Muscle of back (tissue), 11 donors: ENCODE measurements around the gene PFDN6. TPM values are rescaled to one million over a fixed set of nuclear protein-coding genes. Genes with fewer than 3 reads are reported as not detected.
A peak's percentile ranks its signal among the peaks of the same experiment; 100 is the strongest.
"Not testable (repeated sequence)": the region's sequence is repeated elsewhere in the genome, so short reads cannot be mapped to it uniquely, and the experiment has no call there.

Experiments
- DNase-seq, 3 donors: peaks; one replicate each; pipeline versions ENCODE4 v3.0.0 to v3.0.0-alpha.2; 2013
- polyA plus RNA-seq, 10 donors: library from polyadenylated mRNA; unstranded; fragments of 120-200 nt; gene quantifications; one replicate each; pipeline ENCODE4 v1.2.1, GENCODE V29; 2013; ENCODE audit not compliant: insufficient read length in 10 of 10

Gene PFDN6
- polyA plus RNA-seq, 10 donors: 35.1 to 56.0 (median 41.7) TPM

- DNase-seq: no peak
Observed at GRCh38 chr6:33273129-33273923, 16.1 kb upstream of the PFDN6 start.

DNA sequence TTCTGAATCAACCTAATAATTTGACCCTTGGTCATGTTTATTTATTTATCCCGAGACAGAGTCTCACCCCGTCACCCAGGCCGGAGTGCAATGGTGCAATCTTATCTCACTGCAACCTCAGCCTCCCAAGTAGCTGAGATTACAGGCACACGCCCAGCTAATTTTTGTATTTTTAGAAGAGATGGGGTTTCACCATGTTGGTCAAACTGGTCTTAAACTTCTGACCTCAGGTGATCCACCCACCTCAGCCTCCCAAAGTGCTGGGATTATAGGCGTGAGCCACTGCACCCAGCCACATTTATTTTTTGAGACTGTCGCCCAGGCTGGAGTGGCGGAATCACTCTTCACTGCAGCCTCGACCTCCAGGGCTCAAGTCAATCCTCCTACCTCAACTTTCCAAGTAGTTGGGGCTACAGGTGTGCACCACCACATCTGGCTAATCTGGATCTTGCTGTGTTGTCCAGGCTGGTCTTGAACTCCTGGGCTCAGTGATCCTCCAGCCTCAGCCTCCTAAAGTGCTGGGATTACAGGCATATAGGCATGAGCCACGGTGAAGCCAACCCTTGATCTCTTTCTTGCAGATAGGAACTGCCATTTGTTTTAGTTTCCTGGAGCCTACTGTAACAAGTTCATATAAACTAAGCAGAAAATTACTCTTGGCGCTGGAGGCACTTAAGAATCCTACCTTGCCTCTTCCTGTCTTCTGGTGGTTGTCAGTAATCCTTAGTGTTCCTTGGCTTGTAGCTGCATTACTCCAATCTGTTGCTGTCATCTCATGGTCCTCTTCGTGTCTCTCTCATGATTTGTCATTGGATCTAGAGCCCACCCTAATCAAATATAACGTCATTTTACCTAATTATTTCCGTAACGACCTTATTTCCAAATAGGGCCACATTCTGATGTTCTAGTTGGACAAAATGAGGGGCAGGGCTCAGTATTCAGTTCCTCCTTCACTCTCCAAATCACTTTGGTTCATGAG lies 15.2 kb upstream of the PFDN6 start:
- no peak for DNase-seq

DNA sequence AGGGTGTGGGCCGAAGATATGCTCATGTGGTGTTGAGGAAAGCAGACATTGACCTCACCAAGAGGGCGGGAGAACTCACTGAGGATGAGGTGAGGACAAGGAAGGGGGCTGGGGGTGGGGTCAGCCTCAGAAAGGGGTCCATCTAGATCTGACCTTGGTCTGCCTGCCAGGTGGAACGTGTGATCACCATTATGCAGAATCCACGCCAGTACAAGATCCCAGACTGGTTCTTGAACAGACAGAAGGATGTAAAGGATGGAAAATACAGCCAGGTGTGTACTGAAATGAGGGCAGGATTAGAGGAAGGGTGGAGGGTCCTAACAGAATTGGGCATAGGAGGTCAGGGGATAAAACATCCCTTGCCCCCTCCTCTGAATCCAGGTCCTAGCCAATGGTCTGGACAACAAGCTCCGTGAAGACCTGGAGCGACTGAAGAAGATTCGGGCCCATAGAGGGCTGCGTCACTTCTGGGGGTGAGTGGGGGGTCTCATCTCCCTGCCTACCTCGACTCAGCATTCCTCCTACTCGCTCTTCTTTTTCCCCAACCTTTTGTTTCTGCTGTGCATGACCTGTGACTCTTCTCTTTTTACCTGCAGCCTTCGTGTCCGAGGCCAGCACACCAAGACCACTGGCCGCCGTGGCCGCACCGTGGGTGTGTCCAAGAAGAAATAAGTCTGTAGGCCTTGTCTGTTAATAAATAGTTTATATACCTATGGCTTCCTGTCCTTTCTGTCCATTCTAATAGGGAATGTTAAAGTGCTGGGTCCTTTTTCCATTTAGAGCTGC lies 13.4 kb upstream of the PFDN6 start:
- not testable (repeated sequence) for DNase-seq

GRCh38 chr6:33276581-33276863 lies 12.9 kb upstream of the PFDN6 start:
- no peak for DNase-seq

- DNase-seq: peak; percentile 46 to 92 (median 66)
Observed at GRCh38 chr6:33276864-33277662, 12.3 kb upstream of the PFDN6 start, which contains the start of gene B3GALT4. B3GALT4 (plus strand) TSS chr6:33277123; CDS start chr6:33277420, 297 bp downstream.

DNA sequence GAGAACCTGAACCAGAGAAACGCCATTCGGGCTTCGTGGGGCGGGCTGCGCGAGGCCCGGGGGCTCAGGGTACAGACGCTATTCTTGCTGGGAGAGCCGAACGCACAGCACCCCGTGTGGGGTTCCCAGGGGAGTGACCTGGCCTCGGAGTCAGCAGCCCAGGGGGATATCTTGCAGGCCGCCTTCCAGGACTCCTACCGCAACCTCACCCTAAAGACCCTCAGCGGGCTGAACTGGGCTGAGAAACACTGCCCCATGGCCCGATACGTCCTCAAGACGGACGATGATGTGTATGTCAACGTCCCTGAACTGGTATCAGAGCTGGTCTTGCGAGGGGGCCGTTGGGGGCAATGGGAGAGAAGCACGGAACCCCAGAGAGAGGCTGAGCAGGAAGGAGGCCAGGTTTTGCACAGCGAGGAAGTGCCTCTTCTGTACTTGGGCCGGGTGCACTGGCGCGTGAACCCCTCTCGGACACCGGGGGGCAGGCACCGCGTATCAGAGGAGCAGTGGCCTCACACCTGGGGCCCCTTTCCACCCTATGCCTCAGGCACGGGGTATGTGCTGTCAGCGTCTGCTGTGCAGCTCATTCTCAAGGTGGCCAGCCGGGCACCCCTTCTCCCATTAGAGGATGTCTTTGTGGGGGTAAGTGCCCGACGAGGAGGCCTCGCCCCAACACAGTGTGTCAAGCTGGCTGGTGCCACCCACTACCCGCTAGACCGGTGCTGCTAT lies 11.6 kb upstream of the PFDN6 start:
- no peak for DNase-seq

DNA sequence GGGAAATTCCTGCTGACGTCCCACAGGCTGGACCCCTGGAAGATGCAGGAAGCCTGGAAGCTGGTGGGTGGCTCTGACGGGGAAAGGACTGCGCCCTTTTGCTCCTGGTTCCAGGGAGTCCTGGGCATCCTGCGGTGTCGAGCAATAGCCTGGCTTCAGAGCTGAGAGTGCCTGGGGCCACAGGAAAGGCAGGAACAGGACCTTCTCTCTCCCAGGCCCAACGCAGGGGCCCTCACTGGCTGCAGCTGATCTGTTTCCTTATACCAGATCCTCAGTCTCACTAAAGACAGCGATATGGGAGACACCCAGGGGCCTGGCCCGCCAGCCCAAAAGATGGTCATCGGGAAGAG lies 11.0 kb upstream of the PFDN6 start:
- DNase-seq: no peak

DNA sequence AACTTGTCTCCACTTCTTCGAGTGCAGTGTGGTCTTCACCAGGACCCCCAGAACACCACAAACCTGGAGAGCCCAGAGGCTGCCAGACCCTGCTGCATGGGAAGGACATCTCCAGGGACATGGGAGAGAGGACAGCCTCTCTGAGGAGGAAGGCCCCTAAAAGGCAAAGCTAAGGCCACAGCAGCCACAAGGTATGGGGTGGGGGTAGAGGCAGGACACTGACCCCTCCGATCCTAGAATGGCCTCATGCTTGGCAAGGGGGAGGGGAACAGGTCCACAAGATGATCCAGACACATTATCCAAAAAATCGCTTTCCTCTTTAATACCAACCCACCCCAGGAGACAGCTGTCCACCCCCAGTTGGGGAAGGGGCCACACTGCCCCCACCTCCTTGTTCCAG lies 10.6 kb upstream of the PFDN6 start:
- no peak for DNase-seq

GRCh38 chr6:33279257-33279695 lies 10.1 kb upstream of the PFDN6 start:
- DNase-seq: no peak

- DNase-seq: peak in 1 of 3 donors; percentile 16
Observed at GRCh38 chr6:33279971-33280511, 9.4 kb upstream of the PFDN6 start.

DNA sequence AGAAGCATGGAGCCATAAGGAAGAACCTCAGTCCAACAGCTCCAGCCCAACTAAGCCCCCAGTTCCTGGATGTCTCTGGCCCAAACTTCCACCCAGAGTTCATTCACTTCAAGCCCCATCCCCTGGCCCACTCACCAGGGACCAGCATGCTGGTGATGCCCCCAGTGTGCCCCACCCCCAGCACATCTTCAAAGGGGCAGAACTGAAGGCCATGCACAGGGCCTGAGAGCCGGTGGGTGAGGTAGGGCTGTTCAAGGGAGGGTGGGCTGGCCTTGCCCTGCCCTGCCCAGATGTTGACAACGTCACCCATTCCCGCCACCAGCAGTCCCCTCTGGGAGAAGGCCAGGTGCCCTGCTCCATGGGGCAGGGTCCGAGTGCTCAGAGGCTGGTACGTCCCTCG lies 8.9 kb upstream of the PFDN6 start:
- DNase-seq: no peak

GRCh38 chr6:33285214-33285613 lies 4.2 kb upstream of the PFDN6 start:
- DNase-seq: not testable (repeated sequence)

DNA sequence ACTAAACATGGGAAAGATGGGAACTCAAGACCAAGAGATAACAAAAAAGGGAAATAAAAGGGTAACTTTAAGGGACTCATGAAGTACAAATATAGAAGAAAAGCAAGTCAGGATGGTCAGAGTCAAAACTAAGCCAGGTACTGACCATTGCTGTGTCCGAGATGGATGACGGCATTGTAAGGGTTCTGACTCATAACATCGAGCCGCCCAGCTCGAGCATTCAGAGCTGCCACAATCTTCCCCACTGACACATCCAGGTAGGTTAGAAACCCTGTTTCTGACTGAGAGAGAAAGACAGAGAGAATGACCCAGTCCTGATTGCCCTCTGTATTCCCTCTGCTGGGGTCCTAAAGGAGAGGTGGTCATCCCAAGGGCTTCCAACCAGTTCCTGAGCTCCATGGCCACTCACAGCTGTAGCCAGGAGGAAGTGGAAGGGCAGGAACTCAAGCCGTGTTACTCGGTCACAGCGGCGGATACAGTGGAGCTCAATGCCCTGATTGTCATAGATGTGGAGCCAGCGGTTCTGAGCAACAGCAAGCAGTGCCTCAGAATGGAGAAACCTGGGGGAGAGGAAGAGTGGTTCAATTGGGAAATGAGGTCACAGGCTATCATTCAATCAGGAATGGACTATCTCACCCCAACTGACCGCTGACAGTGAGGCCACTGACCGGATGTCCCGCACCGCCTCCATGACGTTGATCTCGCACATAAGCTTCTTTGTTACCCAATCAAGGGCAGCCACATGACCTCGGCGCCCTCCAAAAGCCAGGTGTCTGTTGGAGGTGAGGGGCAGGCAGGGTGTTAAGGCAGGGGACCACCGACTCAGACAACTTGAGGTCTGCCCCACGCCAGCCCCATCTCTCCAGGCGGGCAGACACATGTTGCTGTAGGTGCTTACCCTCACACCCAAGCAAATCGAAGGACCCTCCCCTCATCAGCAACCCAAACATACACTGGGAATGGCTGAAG lies 2.2 kb upstream of the PFDN6 start:
- no peak for DNase-seq

- DNase-seq: no peak
Observed at GRCh38 chr6:33288141-33288920, 1.1 kb upstream of the PFDN6 start.

GRCh38 chr6:33289784-33290315 lies 449 bp downstream of the PFDN6 start:
- no peak for DNase-seq

- DNase-seq: no peak
Observed at GRCh38 chr6:33290459-33290858, 1.1 kb downstream of the PFDN6 start.

- DNase-seq: no peak
Observed at GRCh38 chr6:33292996-33293682, 3.7 kb downstream of the PFDN6 start.
